Liver (tissue), 9 donors: ENCODE measurements around the gene GRPEL2. TPM values are rescaled to one million over a fixed set of nuclear protein-coding genes. Genes with fewer than 3 reads are reported as not detected.

Source experiments
- DNase-seq: peaks from one replicate; pipeline ENCODE4 v3.0.0-alpha.2; 2017; ENCODE audit warnings: low spot score
- H3K27ac ChIP-seq, 2 donors: one replicate each; pipeline ENCODE4 v1.7.0; 2013; ENCODE audit warnings: inconsistent platforms in 2 of 2, low read length in 2 of 2, control low read depth in 1 of 2, low read depth in 1 of 2, mild to moderate bottlenecking in 1 of 2
- H3K27me3 ChIP-seq, 4 donors: one replicate each; pipeline versions ENCODE4 v1.6.1 to v1.7.0; 2013; ENCODE audit warnings: low read length in 3 of 4, inconsistent platforms in 1 of 4, mild to moderate bottlenecking in 1 of 4, moderate library complexity in 1 of 4; ENCODE audit not compliant: control insufficient read depth in 4 of 4, insufficient read depth in 4 of 4
- H3K36me3 ChIP-seq, 4 donors: one replicate each; pipeline versions ENCODE4 v1.6.1 to v1.7.0; 2013; ENCODE audit warnings: low read length in 3 of 4, mild to moderate bottlenecking in 3 of 4, low read depth in 1 of 4, moderate library complexity in 1 of 4; ENCODE audit not compliant: control insufficient read depth in 4 of 4, insufficient read depth in 3 of 4
- H3K4me1 ChIP-seq, 4 donors: one replicate each; pipeline versions ENCODE4 v1.6.1 to v1.7.0; 2013; ENCODE audit warnings: low read length in 3 of 4, mild to moderate bottlenecking in 3 of 4, moderate library complexity in 1 of 4; ENCODE audit not compliant: control insufficient read depth in 4 of 4, insufficient read depth in 4 of 4
- H3K4me3 ChIP-seq, 3 donors: one replicate each; pipeline versions ENCODE4 v1.6.1 to v1.7.0; 2013; ENCODE audit warnings: low read length in 3 of 3, control low read depth in 1 of 3, low read depth in 1 of 3, mild to moderate bottlenecking in 1 of 3
- H3K9ac ChIP-seq, 2 donors: one replicate each; pipeline ENCODE4 v1.7.0; 2013; ENCODE audit warnings: low read length in 2 of 2, mild to moderate bottlenecking in 2 of 2, moderate library complexity in 2 of 2, control low read depth in 1 of 2, low read depth in 1 of 2
- H3K9me3 ChIP-seq, 4 donors: one replicate each; pipeline versions ENCODE4 v1.6.1 to v1.7.0; 2013; ENCODE audit warnings: low read length in 3 of 4; ENCODE audit not compliant: control insufficient read depth in 4 of 4
- ATF3 ChIP-seq: IDR thresholded peaks from 2 replicates; pipeline ENCODE4 v1.6.1; 2016; ENCODE audit warnings: antibody characterized with exemption
- CTCF ChIP-seq: fragments of 150-350 bp; IDR thresholded peaks from 2 replicates; pipeline ENCODE4 v1.5.1; 2017; ENCODE audit warnings: improper control_type of control experiment, low read depth, low read length; ENCODE audit not compliant: missing input control
- EGR1 ChIP-seq, 2 donors: IDR thresholded peaks; 2 replicates each; pipeline ENCODE4 v1.6.1; 2016 to 2018; ENCODE audit warnings: antibody characterized with exemption in 2 of 2, low read depth in 2 of 2
- FOXA1 ChIP-seq: IDR thresholded peaks from 2 replicates; pipeline ENCODE4 v1.6.1; 2016; ENCODE audit warnings: antibody characterized with exemption
- FOXA2 ChIP-seq: IDR thresholded peaks from 2 replicates; pipeline ENCODE4 v1.6.1; 2016; ENCODE audit warnings: antibody characterized with exemption
- GABPA ChIP-seq, 2 donors: IDR thresholded peaks in 1 of 2; conservative IDR thresholded peaks in 1 of 2; 2 replicates each; pipeline ENCODE4 v1.6.1; 2016; ENCODE audit warnings: antibody characterized with exemption in 2 of 2, mild to moderate bottlenecking in 1 of 2, moderate library complexity in 1 of 2
- HNF4A ChIP-seq, 2 donors: conservative IDR thresholded peaks; 2 replicates each; pipeline ENCODE4 v1.6.1; 2016; ENCODE audit warnings: antibody characterized with exemption in 2 of 2, mild to moderate bottlenecking in 2 of 2
- HNF4G ChIP-seq: IDR thresholded peaks from 2 replicates; pipeline ENCODE4 v1.6.1; 2016; ENCODE audit warnings: antibody characterized with exemption
- JUND ChIP-seq, 2 donors: IDR thresholded peaks; 2 replicates each; pipeline ENCODE4 v1.6.1; 2016; ENCODE audit warnings: antibody characterized with exemption in 2 of 2
- NR2F2 ChIP-seq: IDR thresholded peaks from 2 replicates; pipeline ENCODE4 v1.6.1; 2016; ENCODE audit warnings: antibody characterized with exemption
- RAD21 ChIP-seq, 2 donors: IDR thresholded peaks; 2 replicates each; pipeline ENCODE4 v1.6.1; 2016; ENCODE audit warnings: antibody characterized with exemption in 2 of 2, mild to moderate bottlenecking in 2 of 2
- REST ChIP-seq: IDR thresholded peaks from 2 replicates; pipeline ENCODE4 v1.6.1; 2016; ENCODE audit warnings: antibody characterized with exemption, mild to moderate bottlenecking
- RXRA ChIP-seq, 2 donors: IDR thresholded peaks; 2 replicates each; pipeline ENCODE4 v1.6.1; 2017 to 2018; ENCODE audit warnings: antibody characterized with exemption in 2 of 2, mild to moderate bottlenecking in 1 of 2
- SP1 ChIP-seq: IDR thresholded peaks from 2 replicates; pipeline ENCODE4 v1.6.1; 2018; ENCODE audit warnings: antibody characterized with exemption, mild to moderate bottlenecking
- TAF1 ChIP-seq: conservative IDR thresholded peaks from 2 replicates; pipeline ENCODE4 v1.6.1; 2016; ENCODE audit warnings: antibody characterized with exemption, mild to moderate bottlenecking
- YY1 ChIP-seq: IDR thresholded peaks from 2 replicates; pipeline ENCODE4 v1.6.1; 2016; ENCODE audit warnings: antibody characterized with exemption, mild to moderate bottlenecking
- WGBS: extraction: QIAGEN DNeasy Blood & Tissue Kit; methylation state at CpG from one replicate; pipeline ENCODE4 v1.1.7; 2013; 5-methylcytosine and 5-hydroxymethylcytosine counted together
- polyA plus RNA-seq, 2 donors: library from polyadenylated mRNA; stranded (reverse) in 1 of 2; unstranded in 1 of 2; fragments of 200-250 nt in 1 of 2; fragments of >200 nt in 1 of 2; fragmentation: Nextera tagmentation in 1 of 2; extraction: Ambion mirVana in 1 of 2; gene quantifications; one replicate each; pipeline versions ENCODE4 v1.2.1 to v1.2.3, GENCODE V29; 2013 to 2015
- total RNA-seq, 2 donors: library from RNA; depleted of rRNA; stranded (reverse); fragments of >200 nt; gene quantifications; one replicate each; pipeline ENCODE4 v1.2.3, GENCODE V29; 2014
- TF ChIP-seq, protein P1 (sequence below): IDR thresholded peaks from 2 replicates; pipeline ENCODE4 v1.6.1; 2016; ENCODE audit warnings: antibody characterized with exemption
- TF ChIP-seq, protein P2 (sequence below): IDR thresholded peaks from 2 replicates; pipeline ENCODE4 v1.6.1; 2016; ENCODE audit warnings: antibody characterized with exemption
- donor health status: healthy.
- donor health status: healthy.
- donor health status: healthy.
- donor health status: healthy.
- donor health status: healthy.

The GRPEL2 gene
- total and polyA plus RNA-seq, 4 donors, result 2.5 to 9.5 (median 4.8) TPM

GRCh38 chr5:149298163-149298562, 47.1 kb upstream of the GRPEL2 start:
- no peaks in the 10 kb centered on the region for H3K9me3 ChIP-seq
- no peak overlapping the region for H3K9ac ChIP-seq
- no peaks in the 10 kb centered on the region for H3K36me3 ChIP-seq
- no peak overlapping the region for H3K27ac ChIP-seq
- no peak for DNase-seq
- H3K27me3 ChIP-seq, result no peaks in the 10 kb centered on the region
- TF ChIP-seq CTCF (no peak), NR2F2 (no peak), EGR1 (IDR thresholded peaks at IDR 0.05; ENCODE audit: low read depth in 2 of 2) (no peak), RAD21 (IDR thresholded peaks at IDR 0.05) (no peak), HNF4G (no peak), REST (no peak), RXRA (IDR thresholded peaks at IDR 0.05) (no peak), GABPA (IDR thresholded peaks at IDR 0.05 in 1 of 2, conservative IDR thresholded peaks at IDR 0.05 in 1 of 2) (no peak), TAF1 (no peak)
- WGBS, result 61% methylated on average over 1 of the region's 1 CpG
- H3K4me3 ChIP-seq, result no peak overlapping the region
- H3K4me1 ChIP-seq, result peaks cover 0 to 5% (median 2%) of the 10 kb centered on the region in 4 donors

DNA sequence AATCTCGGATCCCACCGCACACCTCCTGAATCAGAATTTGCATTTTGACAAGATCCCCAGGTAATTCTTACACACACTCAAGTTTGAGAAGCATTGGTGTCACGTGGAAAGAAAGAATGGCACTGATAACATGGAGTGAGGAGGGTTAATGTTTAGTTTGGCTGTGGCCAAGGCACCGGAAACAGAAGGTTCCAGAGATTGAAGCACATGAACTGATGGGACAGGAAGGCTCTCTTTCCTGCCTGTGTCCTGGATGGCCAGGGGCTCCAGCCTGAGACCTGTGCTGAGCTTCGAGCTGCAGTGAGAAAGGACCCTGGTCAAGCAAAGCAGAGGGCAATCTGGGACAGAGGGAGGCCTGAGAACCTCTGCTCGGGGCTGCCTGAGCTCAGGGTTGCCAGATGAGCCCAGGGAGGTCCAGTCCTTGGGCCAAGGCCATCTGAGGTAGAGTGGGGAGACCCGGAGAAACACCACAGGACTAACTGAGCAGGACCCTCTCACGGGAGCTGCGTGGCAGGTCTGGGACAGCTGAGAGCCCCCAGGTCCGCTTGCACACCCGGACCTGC, 46.4 kb upstream of the GRPEL2 start:
- no peaks in the 10 kb centered on the region for H3K36me3 ChIP-seq
- H3K27ac ChIP-seq, result no peak overlapping the region
- 66% methylated on average over 11 of the region's 11 CpGs for WGBS
- no peaks in the 10 kb centered on the region for H3K9me3 ChIP-seq
- H3K4me3 ChIP-seq, result no peak overlapping the region
- no peak for DNase-seq
- H3K27me3 ChIP-seq, result no peaks in the 10 kb centered on the region
- no peak overlapping the region for H3K9ac ChIP-seq
- H3K4me1 ChIP-seq, result peaks cover 0 to 5% (median 2%) of the 10 kb centered on the region in 4 donors
- TF ChIP-seq GABPA (IDR thresholded peaks at IDR 0.05 in 1 of 2, conservative IDR thresholded peaks at IDR 0.05 in 1 of 2) (no peak), HNF4G (no peak), HNF4A (conservative IDR thresholded peaks at IDR 0.05) (no peak), EGR1 (IDR thresholded peaks at IDR 0.05; ENCODE audit: low read depth in 2 of 2) (no peak), YY1 (no peak), REST (no peak), RXRA (IDR thresholded peaks at IDR 0.05) (peak in 1 of 2 donors; percentile 9), TAF1 (no peak), SP1 (peak; percentile 18), FOXA1 (no peak), RAD21 (IDR thresholded peaks at IDR 0.05) (peak in 1 of 2 donors; percentile 21), ATF3 (no peak), NR2F2 (peak; percentile 83), JUND (IDR thresholded peaks at IDR 0.05) (no peak), FOXA2 (no peak)
- TF ChIP-seq, protein P1, sequence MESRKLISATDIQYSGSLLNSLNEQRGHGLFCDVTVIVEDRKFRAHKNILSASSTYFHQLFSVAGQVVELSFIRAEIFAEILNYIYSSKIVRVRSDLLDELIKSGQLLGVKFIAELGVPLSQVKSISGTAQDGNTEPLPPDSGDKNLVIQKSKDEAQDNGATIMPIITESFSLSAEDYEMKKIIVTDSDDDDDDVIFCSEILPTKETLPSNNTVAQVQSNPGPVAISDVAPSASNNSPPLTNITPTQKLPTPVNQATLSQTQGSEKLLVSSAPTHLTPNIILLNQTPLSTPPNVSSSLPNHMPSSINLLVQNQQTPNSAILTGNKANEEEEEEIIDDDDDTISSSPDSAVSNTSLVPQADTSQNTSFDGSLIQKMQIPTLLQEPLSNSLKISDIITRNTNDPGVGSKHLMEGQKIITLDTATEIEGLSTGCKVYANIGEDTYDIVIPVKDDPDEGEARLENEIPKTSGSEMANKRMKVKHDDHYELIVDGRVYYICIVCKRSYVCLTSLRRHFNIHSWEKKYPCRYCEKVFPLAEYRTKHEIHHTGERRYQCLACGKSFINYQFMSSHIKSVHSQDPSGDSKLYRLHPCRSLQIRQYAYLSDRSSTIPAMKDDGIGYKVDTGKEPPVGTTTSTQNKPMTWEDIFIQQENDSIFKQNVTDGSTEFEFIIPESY, result no peak
- TF ChIP-seq, protein P2, sequence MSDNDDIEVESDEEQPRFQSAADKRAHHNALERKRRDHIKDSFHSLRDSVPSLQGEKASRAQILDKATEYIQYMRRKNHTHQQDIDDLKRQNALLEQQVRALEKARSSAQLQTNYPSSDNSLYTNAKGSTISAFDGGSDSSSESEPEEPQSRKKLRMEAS, result no peak
